Measurements from ENCODE around the gene RPRD1B. TPM values are rescaled to one million over a fixed set of nuclear protein-coding genes. Genes with fewer than 3 reads are reported as not detected.

RPRD1B gene
- polyA plus RNA-seq, 2 of the 4 experiments (the other 2 are of a cell fraction) = 16.4 to 28.4 TPM

GRCh38 chr20:38129248-38129865, 95.8 kb downstream of the RPRD1B start:
- no peak overlapping the region for H3K4me3 ChIP-seq
- DNase-seq (ENCODE audit: low read depth in 1 of 2, low spot score in 1 of 2) = no peak
- TF ChIP-seq RFX5 (IDR thresholded peaks at IDR 0.05) (no peak), HMGXB4 (CRISPR knock-in tag; IDR thresholded peaks at IDR 0.05; ENCODE audit: borderline replicate concordance) (no peak), ZNF302 (CRISPR knock-in tag; IDR thresholded peaks at IDR 0.05) (no peak), FOSL2 (IDR thresholded peaks at IDR 0.05) (no peak), FOSL2 (CRISPR knock-in tag; IDR thresholded peaks at IDR 0.05) (no peak), PHF8 (IDR thresholded peaks at IDR 0.05; ENCODE audit: borderline replicate concordance, low read depth) (no peak), NR3C1 (IDR thresholded peaks at IDR 0.05) (no peak), REST (IDR thresholded peaks at IDR 0.05) (no peak), NPAS2 (CRISPR knock-in tag; IDR thresholded peaks at IDR 0.05; ENCODE audit: borderline replicate concordance) (no peak), KDM1A (IDR thresholded peaks at IDR 0.05; ENCODE audit: low read depth) (no peak), PBX3 (IDR thresholded peaks at IDR 0.05) (no peak), EHF (CRISPR knock-in tag; IDR thresholded peaks at IDR 0.05) (no peak), USF2 (IDR thresholded peaks at IDR 0.05) (no peak), BHLHE40 (IDR thresholded peaks at IDR 0.05; ENCODE audit: low read depth, low read length) (no peak), JUN (IDR thresholded peaks at IDR 0.05) (no peak), CEBPB (IDR thresholded peaks at IDR 0.05) (no peak)
- POLR2A ChIA-PET = interaction anchor here (1.3 kb wide), 1 partner anchor 19 kb away, joined by 4 read pairs; no protein-coding TSS in a partner anchor
- CTCF ChIA-PET = interaction anchor here (1.0 to 7.7 kb wide), 5 partner anchors 9 to 92 kb away, joined by 3 to 57 read pairs (median 8); no protein-coding TSS in a partner anchor
- no peak for FAIRE-seq
- H3K4me2 ChIP-seq = no peak overlapping the region
- H3K9me3 ChIP-seq = no peaks in the 10 kb centered on the region
- no peak for ATAC-seq
- peaks cover 45% of the 10 kb centered on the region for H3K4me1 ChIP-seq
- 87% methylated on average over 6 of the region's 6 CpGs for WGBS (ENCODE audit: missing lambda C conversion rate)
- peak overlapping the region in 1 of 2 experiments; percentile 82; a peak in 3 of 6 replicates for H3K27ac ChIP-seq

- ATAC-seq (no peak), DNase-seq (ENCODE audit: low read depth in 1 of 2, low spot score in 1 of 2) (no peak), FAIRE-seq (no peak)
- ChIA-PET CTCF (interaction anchor here (1.0 to 7.7 kb wide), 7 partner anchors 15 to 92 kb away, joined by 3 to 57 read pairs (median 8); no protein-coding TSS in a partner anchor), POLR2A (interaction anchor here (1.3 kb wide), 1 partner anchor 20 kb away, joined by 4 read pairs; no protein-coding TSS in a partner anchor)
- H3K4me2 ChIP-seq = no peak overlapping the region
- 91% methylated on average over 15 of the region's 15 CpGs for WGBS (ENCODE audit: missing lambda C conversion rate)
- no peak for TF ChIP-seq ELK1 (IDR thresholded peaks at IDR 0.05; ENCODE audit: low read depth, low read length)
- no peak for TF ChIP-seq MAZ (IDR thresholded peaks at IDR 0.05; ENCODE audit: borderline replicate concordance, low read depth, low read length)
- TF ChIP-seq HOXA7 (CRISPR knock-in tag; IDR thresholded peaks at IDR 0.05) = no peak
- TF ChIP-seq USF2 (IDR thresholded peaks at IDR 0.05) = no peak
- TF ChIP-seq ESRRA (IDR thresholded peaks at IDR 0.05; ENCODE audit: borderline replicate concordance, low read length) = no peak
- TF ChIP-seq PBX3 (IDR thresholded peaks at IDR 0.05) = no peak
- TF ChIP-seq RARB (CRISPR knock-in tag; IDR thresholded peaks at IDR 0.05) = no peak
- no peak for TF ChIP-seq CBX2 (IDR thresholded peaks at IDR 0.05; ENCODE audit: borderline replicate concordance, low read depth)
- no peak for TF ChIP-seq KDM1A (IDR thresholded peaks at IDR 0.05; ENCODE audit: low read depth)
- no peak for TF ChIP-seq JUN (IDR thresholded peaks at IDR 0.05)
- no peak for TF ChIP-seq JUNB (IDR thresholded peaks at IDR 0.05)
- no peak for TF ChIP-seq NPAS2 (CRISPR knock-in tag; IDR thresholded peaks at IDR 0.05; ENCODE audit: borderline replicate concordance)
- H3K27ac ChIP-seq = peak overlapping the region in 1 of 2 experiments; percentile 82; a peak in 3 of 6 replicates
- H3K9me3 ChIP-seq = no peaks in the 10 kb centered on the region
- peaks cover 48% of the 10 kb centered on the region for H3K4me1 ChIP-seq
- no peak overlapping the region for H3K4me3 ChIP-seq
These were observed 96.5 kb downstream of the RPRD1B start for GRCh38 chr20:38129893-38130609.

All from A549 (cell line).